Osteocyte (in vitro differentiated cells): ENCODE data around the gene NSMF. TPM values are rescaled to one million over a fixed set of nuclear protein-coding genes. Genes with fewer than 3 reads are reported as not detected.

Experiments used
- DNase-seq: peaks from one replicate; pipeline ENCODE4 v3.0.0; 2021; ENCODE audit warnings: mixed read lengths; ENCODE audit not compliant: unreplicated experiment; ENCODE audit errors: extremely low spot score
- H3K27ac Mint-ChIP-seq: one replicate; pipeline ENCODE4 v1.8.0; 2021; ENCODE audit warnings: mild to moderate bottlenecking, mixed read lengths; ENCODE audit not compliant: unreplicated experiment
- H3K27me3 Mint-ChIP-seq: one replicate; pipeline ENCODE4 v1.8.0; 2021; ENCODE audit warnings: mixed read lengths; ENCODE audit not compliant: unreplicated experiment
- H3K36me3 Mint-ChIP-seq: one replicate; pipeline ENCODE4 v1.8.0; 2021; ENCODE audit warnings: mixed read lengths; ENCODE audit not compliant: unreplicated experiment
- H3K4me1 Mint-ChIP-seq: one replicate; pipeline ENCODE4 v1.8.0; 2021; ENCODE audit warnings: mixed read lengths; ENCODE audit not compliant: unreplicated experiment
- H3K4me3 Mint-ChIP-seq: one replicate; pipeline ENCODE4 v1.8.0; 2021; ENCODE audit warnings: mild to moderate bottlenecking, moderate library complexity, mixed read lengths; ENCODE audit not compliant: unreplicated experiment
- H3K9me3 Mint-ChIP-seq: one replicate; pipeline ENCODE4 v1.8.0; 2021; ENCODE audit warnings: mixed read lengths; ENCODE audit not compliant: unreplicated experiment
- CTCF ChIP-seq: fragments of 200-600 bp; sonication (generic); IDR thresholded peaks from 2 replicates; pipeline ENCODE4 v1.5.0; 2021; ENCODE audit warnings: antibody characterized with exemption, mild to moderate bottlenecking, moderate library complexity
- total RNA-seq: library from RNA; stranded (reverse); gene quantifications from 2 replicates; pipeline ENCODE4 v1.2.1, GENCODE V29; 2021

NSMF gene
- total RNA-seq, 1 donor from 2014 or later: 103 TPM

- Mint-ChIP-seq H3K27me3 (no peaks in the 10 kb centered on the region), H3K27ac (peak overlapping the region; percentile 34)
Measured at GRCh38 chr9:137408651-137409405, 50.3 kb downstream of the NSMF start.

GRCh38 chr9:137407590-137408300 is 51.4 kb downstream of the NSMF start:
- H3K27me3 Mint-ChIP-seq: no peaks in the 10 kb centered on the region

More at GRCh38 chr9:137408651-137409405, 50.3 kb downstream of the NSMF start:
- no peaks in the 10 kb centered on the region for H3K9me3 Mint-ChIP-seq
- no peaks in the 10 kb centered on the region for H3K36me3 Mint-ChIP-seq
- H3K4me1 Mint-ChIP-seq: peaks cover 31% of the 10 kb centered on the region
- H3K4me3 Mint-ChIP-seq: no peak overlapping the region
- TF ChIP-seq CTCF: no peak
- DNase-seq: no peak

GRCh38 chr9:137406876-137407589 is 52.1 kb downstream of the NSMF start:
- DNase-seq: no peak
- Mint-ChIP-seq H3K4me3 (no peak overlapping the region), H3K4me1 (peaks cover 13% of the 10 kb centered on the region), H3K27me3 (no peaks in the 10 kb centered on the region), H3K27ac (no peak overlapping the region), H3K9me3 (no peaks in the 10 kb centered on the region), H3K36me3 (no peaks in the 10 kb centered on the region)
- TF ChIP-seq CTCF: peak; percentile 83

More at GRCh38 chr9:137407590-137408300, 51.4 kb downstream of the NSMF start:
- DNase-seq: no peak
- Mint-ChIP-seq H3K4me1 (peaks cover 20% of the 10 kb centered on the region), H3K4me3 (no peak overlapping the region), H3K36me3 (no peaks in the 10 kb centered on the region), H3K9me3 (no peaks in the 10 kb centered on the region), H3K27ac (no peak overlapping the region)
- TF ChIP-seq CTCF: no peak

- DNase-seq: no peak
- no peaks in the 10 kb centered on the region for H3K9me3 Mint-ChIP-seq
- peaks cover 10% of the 10 kb centered on the region for H3K4me1 Mint-ChIP-seq
- peak overlapping the region; percentile 47 for H3K4me3 Mint-ChIP-seq
- H3K36me3 Mint-ChIP-seq: no peaks in the 10 kb centered on the region
- TF ChIP-seq CTCF: no peak
- H3K27ac Mint-ChIP-seq: no peak overlapping the region
- H3K27me3 Mint-ChIP-seq: no peaks in the 10 kb centered on the region
Measured at GRCh38 chr9:137406085-137406760, 52.9 kb downstream of the NSMF start.
